Measurements from ENCODE around the gene GRSF1.
"Not testable (repeated sequence)": the region's sequence is repeated elsewhere in the genome, so short reads cannot be mapped to it uniquely, and the experiment has no call there.

GRSF1 gene

GRCh38 chr4:70842761-70843435 is 3.2 kb upstream of the GRSF1 start:
- Histone ChIP-seq H3K27ac (ENCODE audit: low read length) (no peak overlapping the region), H3K9me3 (ENCODE audit: insufficient read depth, low read length, severe bottlenecking) (no peaks in the 10 kb centered on the region), H3K27me3 (ENCODE audit: insufficient read depth, low read length, poor library complexity) (no peaks in the 10 kb centered on the region), H2AFZ (ENCODE audit: low read depth, low read length) (no peak overlapping the region), H3K4me3 (ENCODE audit: low read depth in 1 of 2, low read length in 2 of 2) (no peak overlapping the region), H3K4me1 (ENCODE audit: insufficient read depth, low read length) (peaks cover 3% of the 10 kb centered on the region; the same call in 1 of the 2 replicates), H3K79me2 (ENCODE audit: insufficient read depth, low read length) (peaks cover 17% of the 10 kb centered on the region), H4K20me1 (ENCODE audit: insufficient read depth, low read length) (peaks cover 16% of the 10 kb centered on the region), H3K4me2 (ENCODE audit: insufficient read depth, low read length) (no peak overlapping the region), H3K9ac (ENCODE audit: low read depth, low read length) (no peak overlapping the region), H3K36me3 (ENCODE audit: insufficient read depth, low read length) (peaks cover 16% of the 10 kb centered on the region; the same call in 1 of the 2 replicates)
- DNase-seq (no peak), ATAC-seq (ENCODE audit: insufficient read depth, low read depth) (no peak)
- TF ChIP-seq CTCF (IDR thresholded peaks at IDR 0.05; ENCODE audit: borderline replicate concordance, extremely low read depth, low read length, poor library complexity, severe bottlenecking), result no peak
- no peak for TF ChIP-seq EZH2 (IDR thresholded peaks at IDR 0.05; ENCODE audit: borderline replicate concordance, low read depth, low read length, severe bottlenecking)

GRCh38 chr4:70841951-70842350 is 2.3 kb upstream of the GRSF1 start:
- Histone ChIP-seq H3K4me1 (ENCODE audit: insufficient read depth, low read length) (peaks cover 10% of the 10 kb centered on the region), H3K36me3 (ENCODE audit: insufficient read depth, low read length) (peaks cover 19% of the 10 kb centered on the region), H3K4me2 (ENCODE audit: insufficient read depth, low read length) (no peak overlapping the region), H3K27ac (ENCODE audit: low read length) (no peak overlapping the region), H3K9me3 (ENCODE audit: insufficient read depth, low read length, severe bottlenecking) (no peaks in the 10 kb centered on the region), H3K27me3 (ENCODE audit: insufficient read depth, low read length, poor library complexity) (no peaks in the 10 kb centered on the region), H3K4me3 (ENCODE audit: low read depth in 1 of 2, low read length in 2 of 2) (no peak overlapping the region), H3K79me2 (ENCODE audit: insufficient read depth, low read length) (peaks cover 26% of the 10 kb centered on the region), H4K20me1 (ENCODE audit: insufficient read depth, low read length) (peaks cover 24% of the 10 kb centered on the region), H2AFZ (ENCODE audit: low read depth, low read length) (no peak overlapping the region), H3K9ac (ENCODE audit: low read depth, low read length) (no peak overlapping the region)
- DNase-seq, result no peak
- TF ChIP-seq EZH2 (IDR thresholded peaks at IDR 0.05; ENCODE audit: borderline replicate concordance, low read depth, low read length, severe bottlenecking) (no peak), CTCF (IDR thresholded peaks at IDR 0.05; ENCODE audit: borderline replicate concordance, extremely low read depth, low read length, poor library complexity, severe bottlenecking) (no peak)
- ATAC-seq (ENCODE audit: insufficient read depth, low read depth), result no peak

- Histone ChIP-seq H3K9ac (ENCODE audit: low read depth, low read length) (no peak overlapping the region), H4K20me1 (ENCODE audit: insufficient read depth, low read length) (peaks cover 32% of the 10 kb centered on the region), H3K9me3 (ENCODE audit: insufficient read depth, low read length, severe bottlenecking) (no peaks in the 10 kb centered on the region), H2AFZ (ENCODE audit: low read depth, low read length) (no peak overlapping the region), H3K4me1 (ENCODE audit: insufficient read depth, low read length) (peaks cover 18% of the 10 kb centered on the region), H3K27ac (ENCODE audit: low read length) (no peak overlapping the region), H3K36me3 (ENCODE audit: insufficient read depth, low read length) (peaks cover 27% of the 10 kb centered on the region), H3K79me2 (ENCODE audit: insufficient read depth, low read length) (peaks cover 34% of the 10 kb centered on the region), H3K4me2 (ENCODE audit: insufficient read depth, low read length) (no peak overlapping the region), H3K4me3 (ENCODE audit: low read depth in 1 of 2, low read length in 2 of 2) (no peak overlapping the region), H3K27me3 (ENCODE audit: insufficient read depth, low read length, poor library complexity) (no peaks in the 10 kb centered on the region)
- DNase-seq, result no peak
- TF ChIP-seq EZH2 (IDR thresholded peaks at IDR 0.05; ENCODE audit: borderline replicate concordance, low read depth, low read length, severe bottlenecking), result no peak
- TF ChIP-seq CTCF (IDR thresholded peaks at IDR 0.05; ENCODE audit: borderline replicate concordance, extremely low read depth, low read length, poor library complexity, severe bottlenecking), result no peak
- no peak for ATAC-seq (ENCODE audit: insufficient read depth, low read depth)
Measured at GRCh38 chr4:70841211-70841610, 1.5 kb upstream of the GRSF1 start.

- H3K36me3 ChIP-seq (ENCODE audit: insufficient read depth, low read length), result peaks cover 33% of the 10 kb centered on the region
- not testable (repeated sequence) for H2AFZ ChIP-seq (ENCODE audit: low read depth, low read length); H3K27me3 ChIP-seq (ENCODE audit: insufficient read depth, low read length, poor library complexity); H3K4me3 ChIP-seq (ENCODE audit: low read depth in 1 of 2, low read length in 2 of 2); H3K4me2 ChIP-seq (ENCODE audit: insufficient read depth, low read length); H3K27ac ChIP-seq (ENCODE audit: low read length); DNase-seq; ATAC-seq (ENCODE audit: insufficient read depth, low read depth); H3K9ac ChIP-seq (ENCODE audit: low read depth, low read length); H3K9me3 ChIP-seq (ENCODE audit: insufficient read depth, low read length, severe bottlenecking)
- H3K79me2 ChIP-seq (ENCODE audit: insufficient read depth, low read length), result peaks cover 40% of the 10 kb centered on the region
- H4K20me1 ChIP-seq (ENCODE audit: insufficient read depth, low read length), result peaks cover 38% of the 10 kb centered on the region
- peaks cover 23% of the 10 kb centered on the region for H3K4me1 ChIP-seq (ENCODE audit: insufficient read depth, low read length)
Measured at GRCh38 chr4:70840631-70841030, 941 bp upstream of the GRSF1 start.

GRCh38 chr4:70840137-70840536 is 447 bp upstream of the GRSF1 start:
- Histone ChIP-seq H4K20me1 (ENCODE audit: insufficient read depth, low read length) (peaks cover 39% of the 10 kb centered on the region), H3K4me2 (ENCODE audit: insufficient read depth, low read length) (peak overlapping the region; percentile 45; the same call in 1 of the 2 replicates)
- not testable (repeated sequence) for ATAC-seq (ENCODE audit: insufficient read depth, low read depth)

More at GRCh38 chr4:70840137-70840536, 447 bp upstream of the GRSF1 start:
- peak overlapping the region in 1 of 2 experiments; percentile 47; a peak in 2 of 4 replicates for H3K4me3 ChIP-seq (ENCODE audit: low read depth in 1 of 2, low read length in 2 of 2)
- H3K36me3 ChIP-seq (ENCODE audit: insufficient read depth, low read length), result peaks cover 35% of the 10 kb centered on the region
- not testable (repeated sequence) for H3K27me3 ChIP-seq (ENCODE audit: insufficient read depth, low read length, poor library complexity); H3K9ac ChIP-seq (ENCODE audit: low read depth, low read length); H3K9me3 ChIP-seq (ENCODE audit: insufficient read depth, low read length, severe bottlenecking); H2AFZ ChIP-seq (ENCODE audit: low read depth, low read length)
- H3K79me2 ChIP-seq (ENCODE audit: insufficient read depth, low read length), result peaks cover 44% of the 10 kb centered on the region
- DNase-seq, result peak; percentile 63
- H3K4me1 ChIP-seq (ENCODE audit: insufficient read depth, low read length), result peaks cover 24% of the 10 kb centered on the region
- H3K27ac ChIP-seq (ENCODE audit: low read length), result peak overlapping the region; percentile 41; the same call in 1 of the 2 replicates
